ENCODE measurements around the gene TMEM59L. TPM values are rescaled to one million over a fixed set of nuclear protein-coding genes. Genes with fewer than 3 reads are reported as not detected.

Gene TMEM59L
- total RNA-seq, 4 donors from 2014 or later, result 0.34 to 2.1 (median 0.88) TPM; not detected in 1

GRCh38 chr19:18626906-18627305 lies 14.2 kb downstream of the TMEM59L start:
- no peak for TF ChIP-seq CTCF (IDR thresholded peaks at IDR 0.05; ENCODE audit: low read depth)

- no peak for TF ChIP-seq CTCF (IDR thresholded peaks at IDR 0.05; ENCODE audit: low read depth)
These were observed 16.8 kb downstream of the TMEM59L start for GRCh38 chr19:18629166-18630088.

DNA sequence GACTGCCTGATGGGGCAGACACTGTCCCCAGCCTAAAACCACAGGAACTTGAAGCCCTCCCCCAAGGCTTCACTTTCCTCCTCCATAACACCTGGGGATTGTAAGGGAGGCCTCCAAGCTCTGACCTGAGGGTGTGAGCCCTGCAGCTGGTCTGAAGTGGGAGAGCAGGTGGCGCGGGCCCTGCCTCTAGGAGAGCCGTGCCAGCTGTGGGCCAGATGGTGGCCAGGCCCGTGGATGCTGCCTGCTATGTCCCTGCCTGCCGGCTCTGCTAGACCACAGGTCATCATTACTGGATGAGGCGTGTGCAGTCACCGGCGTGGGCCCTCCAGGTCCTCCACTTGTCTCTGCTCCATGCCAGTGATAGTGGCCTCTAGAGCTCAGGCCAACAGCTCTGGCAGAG lies 20.7 kb downstream of the TMEM59L start:
- no peak for TF ChIP-seq CTCF (IDR thresholded peaks at IDR 0.05; ENCODE audit: low read depth)

- TF ChIP-seq CTCF (IDR thresholded peaks at IDR 0.05; ENCODE audit: low read depth), result no peak
These were observed 22.1 kb downstream of the TMEM59L start for GRCh38 chr19:18634612-18635297.

DNA sequence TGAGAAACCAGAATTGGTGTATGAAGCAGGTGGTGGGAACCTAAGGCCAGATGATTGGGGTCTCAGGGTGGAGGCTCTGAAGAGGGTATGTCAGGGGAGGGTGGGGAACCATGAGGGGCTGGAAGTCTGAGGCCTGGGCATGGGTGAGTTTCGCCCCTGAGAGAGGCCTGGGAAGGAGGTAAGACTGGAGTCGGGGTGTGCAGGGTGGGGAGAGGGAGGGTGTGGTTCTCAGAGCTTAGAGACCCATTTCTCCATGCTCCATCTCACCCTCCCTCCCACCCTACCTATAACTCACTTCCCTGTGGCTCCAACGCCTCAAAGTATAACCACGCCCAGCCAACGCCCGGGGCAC lies 23.1 kb downstream of the TMEM59L start:
- no peak for TF ChIP-seq CTCF (IDR thresholded peaks at IDR 0.05; ENCODE audit: low read depth)

- TF ChIP-seq CTCF (IDR thresholded peaks at IDR 0.05; ENCODE audit: low read depth), result no peak
These were observed 23.7 kb downstream of the TMEM59L start for GRCh38 chr19:18636183-18636968.
